GM20431 (cell line): Measurements from ENCODE around the gene GREB1.

ENCODE experiments used
- in situ Hi-C: fragments of 300-500 bp; cut with MseI, MboI; formaldehyde crosslinking; loops from one replicate; pipeline ENCODE4 v1.15.0; 2020; ENCODE audit warnings: low sequenced_read_pairs; ENCODE audit not compliant: unreplicated experiment

The GREB1 gene

GRCh38 chr2:11590193-11590592 lies 56.3 kb downstream of the GREB1 start:
- in situ Hi-C loops, result loop anchor here (25.0 kb wide), 2 partner anchors 353 to 453 kb away; a partner anchor contains a TSS

DNA sequence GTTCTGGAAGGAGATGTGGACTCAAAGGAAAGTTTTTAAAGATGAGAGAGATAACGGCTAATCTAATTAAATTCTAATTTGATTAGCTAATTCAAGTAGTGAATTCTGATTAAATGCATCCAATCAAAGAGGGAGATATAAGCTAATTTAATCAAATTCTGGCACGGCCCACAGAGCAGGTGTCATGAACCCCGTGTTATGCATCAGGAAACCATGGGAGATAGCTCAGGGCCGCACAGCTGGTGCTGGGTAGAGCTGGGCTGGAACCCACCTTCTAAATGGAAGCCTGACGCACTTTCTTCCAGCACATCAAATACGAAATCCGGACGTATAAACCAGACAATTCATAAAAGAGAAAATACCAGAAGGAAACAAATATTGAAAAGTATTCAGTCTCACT lies 57.2 kb downstream of the GREB1 start:
- in situ Hi-C loops, result loop anchor here (25.0 kb wide), 2 partner anchors 354 to 454 kb away; a partner anchor contains a TSS

- in situ Hi-C loops, result loop anchor here (25.0 kb wide), 2 partner anchors 356 to 456 kb away; a partner anchor contains a TSS
Measured at GRCh38 chr2:11592671-11593574, 59.1 kb downstream of the GREB1 start.

DNA sequence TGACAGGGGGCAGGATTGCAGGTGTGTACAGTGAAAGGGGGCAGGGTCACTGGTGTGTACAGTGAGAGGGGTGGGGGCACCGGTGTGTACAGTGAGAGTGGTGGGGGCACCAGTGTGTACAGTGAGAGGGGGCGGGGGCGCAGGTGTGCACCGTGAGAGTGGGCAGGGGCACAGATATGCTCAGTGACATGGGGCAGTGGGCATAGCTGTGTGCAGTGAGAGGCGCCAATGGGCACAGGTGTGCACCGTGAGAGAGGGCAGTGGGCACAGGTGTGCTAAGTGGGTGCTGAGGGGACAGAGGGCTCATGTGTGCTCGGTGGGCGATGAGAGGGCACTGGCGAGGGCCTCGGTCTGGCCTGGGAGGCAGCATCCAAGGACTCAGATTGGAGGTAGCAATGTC lies 63.0 kb downstream of the GREB1 start:
- in situ Hi-C loops, result loop anchor here (25.0 kb wide), 2 partner anchors 360 to 460 kb away; a partner anchor contains a TSS

- in situ Hi-C loops, result loop anchor here (25.0 kb wide), 2 partner anchors 360 to 460 kb away; a partner anchor contains a TSS
Measured at GRCh38 chr2:11597538-11598225, 63.8 kb downstream of the GREB1 start.

GRCh38 chr2:11598228-11598731 lies 64.4 kb downstream of the GREB1 start:
- in situ Hi-C loops, result loop anchor here (25.0 kb wide), 2 partner anchors 361 to 461 kb away; a partner anchor contains a TSS

DNA sequence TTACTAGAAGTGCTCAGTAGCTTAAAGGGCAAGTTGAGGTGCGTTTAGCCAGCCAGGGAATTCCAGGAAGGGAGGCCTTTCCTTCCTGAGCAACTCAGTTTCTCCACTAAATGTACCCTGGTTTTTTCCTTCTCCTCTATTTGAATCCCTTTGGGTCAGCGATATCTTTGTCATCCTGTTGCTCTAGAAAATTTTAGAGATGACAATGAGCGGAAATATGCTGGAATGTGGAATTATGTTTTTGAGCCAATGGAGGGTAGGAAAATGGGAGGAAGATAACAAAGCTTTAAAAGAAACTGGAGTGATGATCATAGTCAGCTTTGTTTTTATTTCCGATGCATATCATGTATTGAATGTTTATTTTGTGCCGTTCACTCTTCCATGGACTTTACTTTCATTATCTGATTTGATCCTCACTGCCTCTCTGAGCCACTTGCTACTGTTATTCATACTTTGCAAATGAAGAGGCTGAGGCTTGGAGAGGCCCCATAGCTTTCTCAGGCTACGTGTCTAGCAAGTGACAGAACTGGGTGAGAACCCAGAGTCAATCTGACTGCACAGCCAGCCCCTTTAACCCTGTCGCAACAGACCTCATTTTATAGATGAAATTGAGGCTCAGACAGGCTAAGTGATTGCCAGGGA lies 68.8 kb downstream of the GREB1 start:
- in situ Hi-C loops, result no loop called here

- in situ Hi-C loops, result no loop called here
Measured at GRCh38 chr2:11610624-11611242, 76.9 kb downstream of the GREB1 start.

GRCh38 chr2:11611251-11611650 lies 77.4 kb downstream of the GREB1 start:
- in situ Hi-C loops, result no loop called here

DNA sequence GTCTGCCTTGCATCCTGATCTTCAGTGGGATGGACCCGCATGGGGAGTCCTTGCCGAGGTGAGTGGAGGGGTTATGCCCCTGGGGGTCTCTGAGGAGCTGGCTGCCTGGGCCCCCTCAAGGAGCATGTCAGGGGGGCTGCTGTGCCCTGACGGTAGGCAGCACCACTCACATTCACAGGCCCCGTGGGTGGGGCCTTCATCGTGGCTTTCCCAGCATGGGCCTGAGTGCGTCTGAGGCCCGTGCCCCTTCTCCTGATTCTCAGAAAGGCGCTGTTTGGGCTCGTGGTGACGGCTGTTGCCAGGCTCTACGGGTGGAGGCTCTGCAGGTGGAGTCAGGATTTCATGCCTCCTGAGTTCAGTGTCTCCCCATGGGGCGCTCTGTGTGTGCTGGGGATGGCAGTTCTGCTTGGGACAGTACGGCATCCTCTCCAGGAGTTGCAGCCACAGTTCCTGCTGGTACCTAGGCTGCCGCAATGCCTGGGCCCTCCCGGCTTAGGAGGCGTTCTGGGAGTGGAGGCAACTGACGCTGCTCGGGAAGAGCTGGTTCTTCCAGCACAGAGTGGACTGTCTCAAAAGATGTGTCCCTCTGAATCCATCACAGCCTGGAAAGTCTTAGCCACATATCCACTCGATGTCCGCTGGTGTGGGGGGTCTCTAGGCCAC lies 78.8 kb downstream of the GREB1 start:
- in situ Hi-C loops, result no loop called here

DNA sequence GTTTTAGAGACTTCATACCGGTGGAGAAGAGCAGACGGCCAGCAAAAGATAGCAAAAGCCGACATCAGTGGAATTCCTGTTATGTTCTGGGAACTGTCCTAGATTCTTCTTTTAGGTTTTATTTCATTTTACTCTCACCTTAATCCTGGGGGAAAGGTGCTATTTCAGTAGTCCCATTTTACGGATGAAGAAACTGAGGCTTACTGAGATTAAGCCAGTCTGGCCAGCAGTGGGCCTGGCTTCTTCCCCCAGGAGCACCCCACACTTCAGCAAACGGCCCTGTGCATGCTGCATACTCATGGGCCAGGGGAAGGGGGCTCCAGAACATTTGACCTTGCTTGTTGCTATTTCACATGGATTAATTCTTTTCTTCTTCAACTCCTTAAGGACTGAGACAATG lies 79.5 kb downstream of the GREB1 start:
- in situ Hi-C loops, result no loop called here

GRCh38 chr2:11615209-11615608 lies 81.4 kb downstream of the GREB1 start:
- in situ Hi-C loops, result no loop called here

- in situ Hi-C loops, result no loop called here
Measured at GRCh38 chr2:11616097-11616687, 82.3 kb downstream of the GREB1 start.

- in situ Hi-C loops, result no loop called here
Measured at GRCh38 chr2:11616851-11617415, 83.1 kb downstream of the GREB1 start.

- in situ Hi-C loops, result no loop called here
Measured at GRCh38 chr2:11617527-11617926, 83.7 kb downstream of the GREB1 start.

GRCh38 chr2:11617984-11618707 lies 84.3 kb downstream of the GREB1 start:
- in situ Hi-C loops, result no loop called here

GRCh38 chr2:11618708-11619062 lies 84.8 kb downstream of the GREB1 start:
- in situ Hi-C loops, result no loop called here

DNA sequence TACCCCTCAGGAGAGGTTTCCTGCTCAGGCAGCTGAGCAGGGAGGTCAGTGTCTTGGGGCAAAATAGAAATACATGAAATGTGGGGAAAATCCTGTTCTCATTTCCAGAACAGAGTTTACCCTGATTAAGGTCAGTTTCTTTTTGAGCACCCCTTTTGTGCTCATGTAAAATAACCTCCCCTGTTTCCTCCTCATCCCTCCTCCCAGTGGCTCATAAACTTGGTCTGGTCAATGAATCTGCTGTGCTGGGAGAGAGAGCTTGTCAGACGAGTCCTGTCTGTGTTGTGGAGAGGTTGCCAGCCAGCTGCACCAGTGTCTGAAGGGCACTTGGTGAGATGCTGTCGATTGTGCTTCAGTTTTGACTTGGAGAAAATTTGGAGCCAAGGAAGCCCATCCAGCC lies 87.6 kb downstream of the GREB1 start:
- in situ Hi-C loops, result no loop called here
